ENCODE results near the gene KCNJ16. TPM values are rescaled to one million over a fixed set of nuclear protein-coding genes. Genes with fewer than 3 reads are reported as not detected.

KCNJ16 gene
- total RNA-seq, 1 experiment from 2014 or later = not detected

- Histone ChIP-seq H3K36me3 (ENCODE audit: insufficient read depth, low read length, poor library complexity, severe bottlenecking) (no peaks in the 10 kb centered on the region), H3K4me3 (ENCODE audit: low read depth, low read length, poor library complexity, severe bottlenecking) (no peak overlapping the region), H3K27me3 (replicated peaks; ENCODE audit: insufficient read depth, low read depth, low read length, poor library complexity) (no peaks in the 10 kb centered on the region), H3K9me3 (ENCODE audit: low read depth, low read length, poor library complexity, severe bottlenecking) (no peaks in the 10 kb centered on the region), H3K27ac (ENCODE audit: low read depth, low read length, poor library complexity, severe bottlenecking) (no peak overlapping the region), H3K4me1 (ENCODE audit: insufficient read depth, low read length, poor library complexity, severe bottlenecking) (no peaks in the 10 kb centered on the region)
- TF ChIP-seq EZH2 (IDR thresholded peaks at IDR 0.05; ENCODE audit: borderline replicate concordance, low read depth, low read length, poor library complexity, severe bottlenecking) (no peak), CTCF (conservative IDR thresholded peaks at IDR 0.05; ENCODE audit: low read depth, low read length) (no peak)
- BruUV-seq (replicated peaks) = no TSS peak
- ChIA-PET CTCF (no interaction called here), POLR2A (ENCODE audit: low non-redundant PET) (no interaction called here)
- DNase-seq (ENCODE audit: low spot score) = no peak
- intact Hi-C loops (cut with micrococcal nuclease; ENCODE audit: unreplicated experiment) = no loop called here
These were observed 53.8 kb downstream of the KCNJ16 start for GRCh38 chr17:70128727-70129238.

- Histone ChIP-seq H3K27ac (ENCODE audit: low read depth, low read length, poor library complexity, severe bottlenecking) (no peak overlapping the region), H3K27me3 (replicated peaks; ENCODE audit: insufficient read depth, low read depth, low read length, poor library complexity) (no peaks in the 10 kb centered on the region), H3K4me1 (ENCODE audit: insufficient read depth, low read length, poor library complexity, severe bottlenecking) (no peaks in the 10 kb centered on the region), H3K4me3 (ENCODE audit: low read depth, low read length, poor library complexity, severe bottlenecking) (no peak overlapping the region), H3K9me3 (ENCODE audit: low read depth, low read length, poor library complexity, severe bottlenecking) (no peaks in the 10 kb centered on the region), H3K36me3 (ENCODE audit: insufficient read depth, low read length, poor library complexity, severe bottlenecking) (no peaks in the 10 kb centered on the region)
- intact Hi-C loops (cut with micrococcal nuclease; ENCODE audit: unreplicated experiment) = no loop called here
- ChIA-PET CTCF (no interaction called here), POLR2A (ENCODE audit: low non-redundant PET) (no interaction called here)
- no peak for DNase-seq (ENCODE audit: low spot score)
- no TSS peak for BruUV-seq (replicated peaks)
- TF ChIP-seq CTCF (conservative IDR thresholded peaks at IDR 0.05; ENCODE audit: low read depth, low read length) = no peak
- TF ChIP-seq EZH2 (IDR thresholded peaks at IDR 0.05; ENCODE audit: borderline replicate concordance, low read depth, low read length, poor library complexity, severe bottlenecking) = no peak
These were observed 55.3 kb downstream of the KCNJ16 start for GRCh38 chr17:70130289-70130688.

- H3K4me1 ChIP-seq (ENCODE audit: insufficient read depth, low read length, poor library complexity, severe bottlenecking) = no peaks in the 10 kb centered on the region
- H3K4me3 ChIP-seq (ENCODE audit: low read depth, low read length, poor library complexity, severe bottlenecking) = no peak overlapping the region
- no peaks in the 10 kb centered on the region for H3K27me3 ChIP-seq (replicated peaks; ENCODE audit: insufficient read depth, low read depth, low read length, poor library complexity)
- ChIA-PET CTCF (no interaction called here), POLR2A (ENCODE audit: low non-redundant PET) (no interaction called here)
- DNase-seq (ENCODE audit: low spot score) = no peak
- no peak overlapping the region for H3K27ac ChIP-seq (ENCODE audit: low read depth, low read length, poor library complexity, severe bottlenecking)
- intact Hi-C loops (cut with micrococcal nuclease; ENCODE audit: unreplicated experiment) = no loop called here
- H3K36me3 ChIP-seq (ENCODE audit: insufficient read depth, low read length, poor library complexity, severe bottlenecking) = no peaks in the 10 kb centered on the region
- TF ChIP-seq CTCF (conservative IDR thresholded peaks at IDR 0.05; ENCODE audit: low read depth, low read length) (no peak), EZH2 (IDR thresholded peaks at IDR 0.05; ENCODE audit: borderline replicate concordance, low read depth, low read length, poor library complexity, severe bottlenecking) (no peak)
- H3K9me3 ChIP-seq (ENCODE audit: low read depth, low read length, poor library complexity, severe bottlenecking) = no peaks in the 10 kb centered on the region
- BruUV-seq (replicated peaks) = no TSS peak
These were observed 57.5 kb downstream of the KCNJ16 start for GRCh38 chr17:70132505-70132904.

Data from A673 (cell line).